Natural killer cell (primary cell): Measurements from ENCODE around the gene ZBTB32. TPM values are rescaled to one million over a fixed set of nuclear protein-coding genes. Genes with fewer than 3 reads are reported as not detected.
A peak's percentile ranks its signal among the peaks of the same experiment; 100 is the strongest.

Source experiments
- ATAC-seq, 3 donors: fragments of 150-1000 bp in 2 of 3; fragments of 200-7000 bp in 1 of 3; cut with Tn5 transposase; 1 replicate in 1 of 3; 2 replicates in 2 of 3; pipeline ENCODE4 v1.10.0; 2021; ENCODE audit warnings: mild to moderate bottlenecking in 2 of 3, moderate library complexity in 2 of 3
- DNase-seq, 2 donors: peaks; one replicate each; pipeline versions ENCODE4 v3.0.0 to v3.0.0-alpha.2; 2013 to 2021; ENCODE audit warnings: mixed read lengths in 1 of 2
- H3K27ac ChIP-seq: one replicate; pipeline ENCODE4 v1.5.1; 2013; ENCODE audit warnings: mild to moderate bottlenecking, low read length
- H3K27me3 ChIP-seq: one replicate; pipeline ENCODE4 v1.6.1; 2013; ENCODE audit warnings: low read length; ENCODE audit not compliant: control insufficient read depth, insufficient read depth
- H3K36me3 ChIP-seq: one replicate; pipeline ENCODE4 v1.6.1; 2013; ENCODE audit warnings: low read length; ENCODE audit not compliant: control insufficient read depth, insufficient read depth
- H3K4me1 ChIP-seq: one replicate; pipeline ENCODE4 v1.6.1; 2013; ENCODE audit warnings: low read length; ENCODE audit not compliant: control insufficient read depth, insufficient read depth
- H3K4me3 ChIP-seq: one replicate; pipeline ENCODE4 v1.5.1; 2013; ENCODE audit warnings: low read length
- H3K9me3 ChIP-seq: one replicate; pipeline ENCODE4 v1.6.1; 2013; ENCODE audit warnings: low read length; ENCODE audit not compliant: control insufficient read depth, insufficient read depth
- H3K27ac Mint-ChIP-seq, 2 donors: one replicate each; pipeline ENCODE4 v1.8.0; 2022; ENCODE audit warnings: mild to moderate bottlenecking in 2 of 2, mixed read lengths in 2 of 2, moderate library complexity in 1 of 2
- H3K27me3 Mint-ChIP-seq, 2 donors: one replicate each; pipeline ENCODE4 v1.8.0; 2022; ENCODE audit warnings: low read depth in 2 of 2, mixed read lengths in 2 of 2
- H3K36me3 Mint-ChIP-seq: one replicate; pipeline ENCODE4 v1.8.0; 2022; ENCODE audit warnings: mixed read lengths
- H3K4me1 Mint-ChIP-seq, 2 donors: one replicate each; pipeline ENCODE4 v1.8.0; 2022; ENCODE audit warnings: mixed read lengths in 2 of 2
- H3K4me3 Mint-ChIP-seq: one replicate; pipeline ENCODE4 v1.8.0; 2022; ENCODE audit warnings: mild to moderate bottlenecking, moderate library complexity, mixed read lengths
- H3K9me3 Mint-ChIP-seq, 2 donors: one replicate each; pipeline ENCODE4 v1.8.0; 2022; ENCODE audit warnings: mixed read lengths in 2 of 2
- CTCF ChIP-seq: fragments of 200-600 bp; IDR thresholded peaks from one replicate; pipeline ENCODE4 v1.8.0; 2022; ENCODE audit warnings: antibody characterized with exemption
- WGBS: methylation state at CpG from one replicate; pipeline ENCODE4 v1.1.7; 2013; ENCODE audit warnings: missing lambda C conversion rate; ENCODE audit not compliant: insufficient coverage; 5-methylcytosine and 5-hydroxymethylcytosine counted together
- intact Hi-C: fragments of 100-400 bp; cut with micrococcal nuclease; formaldehyde crosslinking; loops from one replicate; pipeline ENCODE4 v1.14.2; 2022
- total RNA-seq, 4 donors: library from RNA; stranded (reverse); fragments of 120-200 nt in 1 of 4; gene quantifications; one replicate each; pipeline versions ENCODE4 v1.2.3 to v1.2.4, GENCODE V29; 2013 to 2022

ZBTB32 gene
- total RNA-seq, 3 donors from 2014 or later (not counting 1 experiment from before 2014, with no cell fraction given), result 0.27 to 1.8 (median 0.35) TPM

DNA sequence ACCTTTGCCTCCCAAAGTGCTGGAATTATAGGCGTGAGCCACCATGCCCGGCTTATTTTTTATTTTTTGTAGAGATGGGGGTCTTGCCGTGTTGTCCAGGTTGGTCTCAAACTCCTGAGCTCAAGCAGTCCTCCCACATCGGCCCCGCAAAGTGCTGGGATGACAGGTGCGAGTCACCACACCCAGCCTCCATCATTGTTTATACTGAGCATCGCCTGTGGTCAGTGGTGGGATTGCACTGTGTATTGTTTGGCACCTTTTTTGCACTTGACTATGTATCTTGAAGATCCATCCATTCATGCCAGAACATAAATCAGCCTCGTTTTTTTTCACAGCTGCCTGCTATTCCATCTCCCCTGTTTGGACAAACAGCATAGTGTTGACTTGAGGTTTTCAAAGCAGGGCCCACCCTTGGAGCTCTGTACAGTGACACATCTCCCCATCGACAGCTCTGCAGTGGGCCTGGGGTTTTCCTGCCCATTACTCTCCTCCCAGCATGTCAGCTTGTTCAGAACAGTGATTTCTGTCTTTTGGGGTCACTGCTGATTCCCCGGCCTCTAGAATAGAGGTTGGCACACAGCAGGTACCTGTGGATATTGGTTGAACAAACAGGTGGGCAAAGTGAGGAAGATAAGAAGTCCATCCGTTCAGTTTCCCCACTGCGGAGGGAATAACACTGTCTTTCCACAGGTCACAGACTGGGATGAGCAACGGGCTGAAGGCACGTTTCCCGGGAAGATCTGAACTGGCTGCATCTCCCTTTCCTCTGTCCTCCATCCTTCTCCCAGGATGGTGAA, 46.3 kb upstream of the ZBTB32 start:
- TF ChIP-seq CTCF, result no peak
- peaks cover 6 to 11% of the 10 kb centered on the region in 2 donors for H3K4me1 Mint-ChIP-seq
- intact Hi-C loops, result no loop called here
- no peaks in the 10 kb centered on the region for H3K27me3 Mint-ChIP-seq
- Histone ChIP-seq H3K4me1 (no peaks in the 10 kb centered on the region), H3K27me3 (no peaks in the 10 kb centered on the region), H3K27ac (no peak overlapping the region), H3K9me3 (no peaks in the 10 kb centered on the region), H3K36me3 (peaks cover 55% of the 10 kb centered on the region), H3K4me3 (no peak overlapping the region)
- H3K4me3 Mint-ChIP-seq, result no peak overlapping the region
- no peak overlapping the region for H3K27ac Mint-ChIP-seq
- peak in 1 of 3 donors; percentile 36 for ATAC-seq
- no peak for DNase-seq
- H3K36me3 Mint-ChIP-seq, result no peaks in the 10 kb centered on the region
- no peaks in the 10 kb centered on the region for H3K9me3 Mint-ChIP-seq
- WGBS, result 96% methylated on average over 14 of the region's 15 CpGs

DNA sequence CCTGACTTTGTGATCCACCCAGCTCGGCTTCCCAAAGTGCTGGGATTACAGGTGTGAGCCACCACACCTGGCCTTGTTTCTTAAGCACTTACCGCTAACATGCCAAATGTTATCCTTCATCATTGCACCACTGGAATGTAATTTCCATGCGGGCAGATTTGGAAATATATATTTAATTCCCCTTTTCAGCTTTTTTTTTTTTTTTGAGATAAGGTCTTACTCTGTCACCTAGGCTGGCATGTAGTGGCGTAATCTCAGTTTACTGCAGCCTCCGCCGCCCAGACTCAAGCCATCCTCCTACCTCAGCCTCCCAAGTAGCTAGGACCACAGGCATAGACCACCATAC, 42.4 kb upstream of the ZBTB32 start:
- H3K27ac Mint-ChIP-seq, result no peak overlapping the region
- Histone ChIP-seq H3K27ac (no peak overlapping the region), H3K9me3 (no peaks in the 10 kb centered on the region), H3K4me1 (no peaks in the 10 kb centered on the region), H3K36me3 (peaks cover 48% of the 10 kb centered on the region), H3K4me3 (no peak overlapping the region), H3K27me3 (no peaks in the 10 kb centered on the region)
- DNase-seq (no peak), ATAC-seq (no peak)
- no peaks in the 10 kb centered on the region for H3K9me3 Mint-ChIP-seq
- no peak overlapping the region for H3K4me3 Mint-ChIP-seq
- no peak for TF ChIP-seq CTCF
- no peaks in the 10 kb centered on the region for H3K36me3 Mint-ChIP-seq
- intact Hi-C loops, result no loop called here
- peaks cover 5 to 6% of the 10 kb centered on the region in 2 donors for H3K4me1 Mint-ChIP-seq
- no peaks in the 10 kb centered on the region for H3K27me3 Mint-ChIP-seq
- 100% methylated on average over 2 of the region's 6 CpGs for WGBS

DNA sequence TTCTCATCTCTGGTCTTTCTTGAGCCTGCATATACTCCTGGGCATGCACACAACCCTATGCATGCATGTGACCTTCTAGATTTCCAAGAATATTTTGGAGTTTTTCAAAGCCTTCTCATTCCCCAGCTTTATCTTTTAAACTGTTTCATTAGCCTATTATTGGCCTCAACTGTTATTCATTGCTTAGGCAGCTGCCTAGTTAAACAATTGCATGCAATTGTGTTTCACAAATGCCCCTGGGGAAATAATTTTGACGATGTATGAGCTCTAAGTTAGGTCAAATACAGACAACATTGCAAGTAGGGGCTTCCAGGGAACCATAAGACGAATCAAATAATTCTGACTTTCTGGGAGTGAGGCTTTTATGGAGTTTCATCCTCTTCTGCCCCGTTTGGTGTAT, 40.4 kb upstream of the ZBTB32 start:
- no peak overlapping the region for H3K27ac Mint-ChIP-seq
- Histone ChIP-seq H3K4me1 (no peaks in the 10 kb centered on the region), H3K27me3 (no peaks in the 10 kb centered on the region), H3K4me3 (no peak overlapping the region), H3K27ac (no peak overlapping the region), H3K9me3 (no peaks in the 10 kb centered on the region), H3K36me3 (peaks cover 33% of the 10 kb centered on the region)
- H3K4me3 Mint-ChIP-seq, result no peak overlapping the region
- no peaks in the 10 kb centered on the region for H3K36me3 Mint-ChIP-seq
- no peaks in the 10 kb centered on the region for H3K27me3 Mint-ChIP-seq
- intact Hi-C loops, result no loop called here
- ATAC-seq (no peak), DNase-seq (no peak)
- no peaks in the 10 kb centered on the region for H3K4me1 Mint-ChIP-seq
- H3K9me3 Mint-ChIP-seq, result no peaks in the 10 kb centered on the region
- WGBS, result 95% methylated on average over 3 of the region's 3 CpGs
- no peak for TF ChIP-seq CTCF

GRCh38 chr19:35665157-35665556, 39.2 kb upstream of the ZBTB32 start:
- Histone ChIP-seq H3K27me3 (peaks cover 3% of the 10 kb centered on the region), H3K4me1 (no peaks in the 10 kb centered on the region), H3K36me3 (peaks cover 25% of the 10 kb centered on the region), H3K27ac (no peak overlapping the region), H3K4me3 (no peak overlapping the region), H3K9me3 (no peaks in the 10 kb centered on the region)
- WGBS, result 97% methylated on average over 24 of the region's 24 CpGs
- H3K4me1 Mint-ChIP-seq, result no peaks in the 10 kb centered on the region
- no peaks in the 10 kb centered on the region for H3K36me3 Mint-ChIP-seq
- DNase-seq, result no peak
- no peaks in the 10 kb centered on the region for H3K9me3 Mint-ChIP-seq
- no peak for TF ChIP-seq CTCF
- no peak overlapping the region for H3K4me3 Mint-ChIP-seq
- peaks cover 6 to 8% of the 10 kb centered on the region in 2 donors for H3K27me3 Mint-ChIP-seq
- no peak overlapping the region for H3K27ac Mint-ChIP-seq
- intact Hi-C loops, result no loop called here
- no peak for ATAC-seq
